GM18520 (cell line): ENCODE results near the gene ARHGDIG.
"Not testable (repeated sequence)": the region's sequence is repeated elsewhere in the genome, so short reads cannot be mapped to it uniquely, and the experiment has no call there.

Source experiments
- ATAC-seq: cut with Tn5 transposase; IDR thresholded peaks from one replicate; pipeline ENCODE4 v1.9.1; 2021; ENCODE audit not compliant: unreplicated experiment

ARHGDIG gene

DNA sequence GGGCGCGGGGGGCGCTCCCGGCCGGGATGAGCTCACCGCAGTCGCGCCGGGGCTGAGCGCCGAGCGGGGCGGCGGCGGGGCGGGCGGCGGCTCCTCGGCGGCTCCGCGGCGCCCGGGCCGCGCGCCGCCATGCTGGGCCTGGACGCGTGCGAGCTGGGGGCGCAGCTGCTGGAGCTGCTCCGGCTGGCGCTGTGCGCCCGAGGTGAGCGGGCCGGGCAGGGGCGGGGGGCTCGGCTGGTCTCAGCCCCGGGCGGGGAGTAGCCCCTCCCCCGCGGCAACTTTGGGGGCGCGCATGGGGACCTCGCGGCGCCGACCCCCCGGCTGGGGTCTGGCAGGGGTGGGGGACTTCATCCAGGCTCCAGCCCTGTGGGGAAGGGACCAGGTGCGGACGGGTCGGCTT is at the start of gene ARHGDIG:
ARHGDIG (plus strand) TSS at position 40 of the 400 bp plus-strand sequence; CDS start at position 130, 90 bp downstream.
- no peak for ATAC-seq

DNA sequence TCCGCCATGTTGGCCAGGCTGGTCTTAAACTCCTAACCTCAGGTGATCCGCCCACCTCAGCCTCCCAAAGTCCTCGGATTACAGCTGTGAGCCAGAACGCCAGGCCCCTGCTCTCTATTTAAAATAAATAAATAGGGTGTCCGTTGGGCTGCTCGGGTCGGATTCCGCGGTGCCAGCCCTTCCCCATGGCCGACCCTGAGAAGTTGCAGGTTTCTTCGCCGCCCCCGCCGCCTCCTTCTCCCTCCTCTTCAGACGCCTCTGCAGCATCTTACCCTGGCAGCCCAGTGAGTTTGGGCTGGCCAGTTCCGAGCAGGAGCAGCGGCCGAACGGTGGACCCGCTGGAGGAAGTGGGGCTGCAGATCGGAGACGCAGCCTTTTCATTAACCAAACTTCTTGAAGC is 49.4 kb upstream of the ARHGDIG start:
- no peak for ATAC-seq

DNA sequence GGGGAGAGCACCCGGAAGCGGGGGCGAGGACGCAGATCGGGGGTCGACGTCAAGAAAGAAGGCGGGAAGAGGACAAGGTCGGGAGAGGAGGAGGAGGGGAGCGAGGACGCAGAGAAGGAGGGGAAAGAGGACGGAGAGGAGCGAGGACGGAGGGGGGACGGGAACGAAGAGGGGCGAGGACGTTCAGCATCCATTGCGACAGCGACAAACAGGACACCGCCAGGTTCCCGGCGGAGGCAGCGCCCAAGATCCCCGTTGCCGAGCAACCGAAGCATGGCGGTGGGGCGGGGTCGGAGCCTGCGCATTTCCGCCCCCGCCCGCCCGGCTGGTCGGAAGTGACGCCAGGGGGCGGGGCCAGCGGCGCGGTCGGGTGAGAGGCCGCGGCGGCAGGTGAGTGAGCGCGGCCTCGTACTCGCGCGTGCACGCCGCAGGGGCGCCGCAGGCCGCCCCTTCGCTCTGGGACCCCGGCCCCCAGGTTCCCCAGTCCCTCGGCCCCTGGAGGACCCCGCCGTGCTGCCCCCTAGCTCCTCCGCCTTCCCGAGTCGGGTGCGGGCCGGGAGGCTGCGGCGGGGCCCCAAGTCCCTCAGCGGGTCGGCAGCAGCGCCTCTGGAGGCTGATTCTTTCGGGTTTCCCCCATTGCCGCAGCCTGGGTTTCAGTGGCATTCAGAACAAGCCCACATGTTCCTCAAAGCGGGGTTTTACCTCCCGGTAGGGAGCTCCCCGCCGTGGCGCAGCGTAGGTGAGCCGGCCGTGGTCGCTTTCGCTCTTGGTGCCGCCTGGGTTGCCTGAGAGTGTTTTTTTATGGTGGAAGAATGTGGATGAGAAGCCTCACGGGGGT is 45.7 kb upstream of the ARHGDIG start, which contains the start of gene FAM234A:
FAM234A (plus strand) TSS at position 354 of the 838 bp plus-strand sequence. CDS start 19,593 bp downstream, outside the sequence.
- ATAC-seq: peak; percentile 89

DNA sequence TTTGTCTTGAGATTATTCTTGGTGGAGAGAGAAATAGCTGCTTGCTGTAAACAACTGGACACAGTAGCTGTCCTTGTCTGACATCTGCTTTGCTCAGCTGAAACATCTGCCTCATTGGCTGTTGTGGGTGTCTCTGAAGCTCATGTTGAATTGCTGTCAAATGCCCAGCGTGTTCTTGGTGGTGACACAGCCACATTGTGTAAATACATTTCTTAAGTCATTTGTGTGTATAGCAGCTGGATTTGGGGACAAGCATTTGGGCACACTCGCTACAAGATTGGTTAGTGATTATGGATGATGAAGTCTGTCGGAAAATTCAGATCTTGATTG is 40.5 kb upstream of the ARHGDIG start:
- no peak for ATAC-seq

DNA sequence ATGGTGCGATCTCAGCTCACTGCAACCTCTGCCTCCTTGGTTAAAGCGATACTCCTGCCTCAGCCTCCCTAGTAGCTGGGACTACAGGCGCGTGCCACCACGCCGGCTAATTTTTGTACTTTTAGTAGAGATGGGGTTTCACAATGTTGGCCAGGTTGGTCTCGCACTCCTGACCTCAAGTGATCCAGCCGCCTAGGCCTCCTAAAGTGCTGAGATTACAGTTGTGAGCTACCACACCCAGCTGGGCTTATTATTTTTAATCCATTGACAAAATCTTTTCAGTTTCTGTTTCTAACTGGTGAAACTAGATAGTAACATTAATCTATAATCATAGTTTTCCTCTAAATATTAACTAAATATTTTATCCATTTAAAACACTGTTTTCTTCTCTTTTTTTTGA is 39.8 kb upstream of the ARHGDIG start:
- no peak for ATAC-seq

DNA sequence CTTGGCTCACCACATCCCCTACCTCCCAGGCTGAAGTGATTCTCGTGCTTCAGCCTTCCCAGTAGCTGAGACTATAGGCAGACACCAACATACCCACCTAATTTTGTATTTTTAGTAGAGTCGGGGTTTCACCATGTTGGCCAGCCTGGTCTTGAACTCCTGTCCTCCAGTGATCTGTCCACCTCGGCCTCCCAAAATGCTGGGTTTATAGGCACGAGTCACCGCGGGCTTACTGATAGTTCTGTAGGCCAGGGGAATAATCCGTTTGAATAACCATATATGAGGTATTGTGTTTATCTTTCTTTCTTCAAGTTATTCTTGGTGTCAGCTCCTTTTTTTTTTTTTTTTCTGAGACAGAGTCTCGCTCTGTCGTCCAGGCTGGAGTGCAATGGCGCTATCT is 38.1 kb upstream of the ARHGDIG start:
- no peak for ATAC-seq

DNA sequence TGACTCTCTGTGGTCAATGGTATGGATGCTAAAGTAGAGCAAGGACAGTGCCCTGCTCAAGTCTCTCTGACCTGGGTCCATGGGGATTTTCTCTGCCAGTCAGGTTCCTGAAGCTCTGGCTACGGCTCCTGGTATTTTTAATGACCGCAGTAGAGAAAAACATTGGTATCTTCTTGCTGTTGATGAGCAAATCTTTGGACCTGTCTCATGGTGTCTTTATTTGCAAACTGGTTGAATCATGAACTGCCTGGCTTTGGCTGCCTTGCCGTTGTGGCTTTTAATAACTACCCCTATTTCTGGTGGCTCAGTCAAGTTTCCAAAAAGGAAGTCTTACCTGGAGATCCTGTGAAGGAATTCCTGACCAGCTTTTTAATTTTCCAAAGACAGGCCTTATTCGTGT is 37.0 kb upstream of the ARHGDIG start:
- no peak for ATAC-seq

DNA sequence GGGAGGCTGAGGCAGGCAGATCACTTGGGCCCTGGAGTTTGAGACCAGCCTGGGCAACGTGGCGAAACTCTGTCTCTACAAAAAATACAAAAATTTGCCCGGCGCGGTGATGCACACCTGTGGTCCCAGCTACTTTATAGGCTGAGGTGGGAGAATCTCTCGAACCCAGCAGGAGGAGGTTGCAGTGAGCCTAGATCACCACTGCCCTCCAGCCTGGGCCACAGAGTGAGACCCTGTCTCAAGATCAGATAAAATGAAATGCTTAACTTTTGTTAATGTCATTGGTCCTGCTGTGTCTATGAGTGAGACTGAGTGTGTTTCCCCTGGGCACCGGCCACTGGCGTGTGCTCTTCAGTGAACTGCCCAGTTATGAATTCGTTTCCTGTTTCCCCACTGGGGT is 35.3 kb upstream of the ARHGDIG start:
- ATAC-seq: no peak

DNA sequence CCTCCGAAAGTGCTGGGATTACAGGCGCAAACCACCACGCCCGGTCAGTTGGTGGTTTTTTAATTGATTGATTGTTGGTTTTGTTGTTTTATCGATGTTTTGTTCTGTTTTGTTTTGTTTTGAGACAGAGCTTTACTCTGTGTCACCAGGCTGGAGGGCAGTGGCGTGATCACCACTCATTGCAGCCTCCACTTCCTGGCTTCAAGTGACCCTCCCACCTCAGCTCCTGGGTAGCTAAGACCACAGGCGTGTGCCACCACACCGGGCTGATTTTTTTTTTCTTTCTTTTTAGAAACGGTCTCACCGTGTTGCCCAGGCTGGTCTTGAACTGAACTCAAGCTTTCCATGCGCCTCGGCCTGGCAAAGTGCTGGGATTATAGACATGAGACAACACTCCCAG is 33.4 kb upstream of the ARHGDIG start:
- no peak for ATAC-seq

DNA sequence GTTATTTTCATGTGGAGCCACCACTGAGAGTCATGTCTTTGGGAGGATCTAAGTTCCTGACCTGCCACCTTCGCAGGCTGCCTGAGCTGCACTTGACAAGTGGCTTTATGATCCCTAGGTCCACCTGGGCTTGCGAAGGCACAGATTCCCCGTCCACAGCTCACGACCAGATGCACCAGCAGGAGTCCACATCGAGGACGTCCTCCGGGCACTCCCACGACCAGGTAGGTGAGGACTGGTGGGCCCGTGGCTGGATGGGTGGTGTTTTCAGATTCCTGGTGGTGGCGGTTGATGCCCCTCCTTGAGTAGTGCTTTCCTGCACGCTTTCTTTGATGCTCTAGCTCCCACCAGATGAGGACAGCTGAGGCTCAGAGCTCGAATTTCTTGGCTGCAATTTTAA is 31.0 kb upstream of the ARHGDIG start:
- no peak for ATAC-seq

DNA sequence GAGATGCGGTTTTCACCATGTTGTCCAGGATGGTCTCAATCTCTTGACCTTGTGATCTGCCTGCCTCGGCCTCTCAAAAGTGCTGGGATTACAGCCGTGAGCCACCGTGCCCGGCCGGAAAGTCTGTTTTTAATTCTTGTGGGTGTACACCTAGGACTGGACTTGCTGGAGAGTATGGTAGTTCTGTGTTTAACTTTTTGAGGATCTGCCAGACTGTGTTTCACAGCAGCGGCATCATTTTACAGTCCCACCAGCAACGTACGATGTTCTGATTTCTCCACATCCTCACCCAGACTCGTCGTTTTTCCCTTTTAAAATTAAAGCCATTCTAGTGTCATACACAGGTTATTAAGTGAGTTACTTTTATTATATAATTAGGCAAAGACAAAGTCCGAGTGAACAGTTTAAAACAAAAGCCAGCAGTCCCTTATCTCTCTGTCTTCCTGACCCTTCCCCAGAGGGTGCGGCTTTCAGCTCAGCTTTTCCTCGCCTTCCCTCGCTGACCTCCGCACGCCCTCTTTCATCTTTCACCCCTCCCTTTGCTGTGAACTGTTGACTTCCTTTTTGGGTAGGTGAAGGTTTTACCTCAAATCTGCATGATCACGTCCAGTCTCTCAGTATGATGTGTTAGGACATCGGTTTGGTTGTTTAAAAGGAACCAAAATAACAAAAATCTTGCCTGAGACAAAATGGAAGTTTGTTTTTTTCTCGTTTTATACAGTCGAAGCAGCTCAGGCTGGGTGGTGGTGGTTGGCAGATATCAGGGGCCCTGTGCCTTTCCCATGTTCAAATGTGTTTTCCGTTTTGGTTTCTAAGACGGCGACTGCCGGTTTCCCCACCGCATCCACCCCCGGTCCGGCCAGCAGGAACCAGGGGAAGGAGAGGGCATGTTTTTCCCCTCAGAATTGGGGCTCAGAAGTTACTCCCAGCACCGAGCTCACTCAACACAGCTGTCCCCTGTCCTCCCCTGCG is 27.7 kb upstream of the ARHGDIG start:
- ATAC-seq: no peak

DNA sequence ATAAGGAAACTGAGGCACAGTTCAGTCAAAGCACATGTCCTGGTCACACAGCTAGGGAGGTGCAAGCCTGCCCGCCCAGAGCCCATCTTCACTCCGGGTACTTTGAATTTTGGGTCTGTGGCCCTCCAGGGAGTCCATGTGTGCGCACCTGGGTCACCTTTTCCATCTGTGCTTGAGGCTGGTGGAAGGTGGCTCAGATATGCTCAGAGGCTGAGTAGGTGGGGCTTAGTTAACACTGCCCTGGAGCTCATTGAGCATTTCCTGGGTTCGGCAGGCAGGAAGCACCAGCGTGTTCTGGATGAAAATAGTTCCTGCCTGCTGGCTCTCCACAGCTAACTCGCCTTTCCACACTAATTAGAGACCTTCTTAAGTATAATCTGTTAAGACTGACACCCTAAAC is 26.6 kb upstream of the ARHGDIG start:
- ATAC-seq: no peak

DNA sequence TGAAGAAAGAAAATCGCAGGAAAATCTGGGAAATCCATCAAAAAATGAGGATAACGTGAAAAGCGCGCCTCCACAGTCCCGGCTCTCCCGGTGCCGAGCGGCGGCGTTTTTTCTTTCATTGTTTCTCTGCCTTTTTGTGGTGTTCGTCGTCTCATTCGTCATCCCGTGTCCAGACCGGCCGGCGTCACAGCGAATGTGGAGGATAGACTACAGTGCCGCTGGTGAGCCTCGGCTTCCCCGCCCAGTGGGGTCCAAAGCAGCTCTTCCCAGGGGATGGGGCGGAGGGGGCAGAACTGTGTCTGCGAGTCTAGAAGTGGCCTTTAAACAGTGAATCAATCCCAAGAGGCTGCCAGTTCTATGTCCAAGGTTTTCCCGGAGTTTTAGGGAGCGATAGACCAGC is 25.9 kb upstream of the ARHGDIG start:
- no peak for ATAC-seq

DNA sequence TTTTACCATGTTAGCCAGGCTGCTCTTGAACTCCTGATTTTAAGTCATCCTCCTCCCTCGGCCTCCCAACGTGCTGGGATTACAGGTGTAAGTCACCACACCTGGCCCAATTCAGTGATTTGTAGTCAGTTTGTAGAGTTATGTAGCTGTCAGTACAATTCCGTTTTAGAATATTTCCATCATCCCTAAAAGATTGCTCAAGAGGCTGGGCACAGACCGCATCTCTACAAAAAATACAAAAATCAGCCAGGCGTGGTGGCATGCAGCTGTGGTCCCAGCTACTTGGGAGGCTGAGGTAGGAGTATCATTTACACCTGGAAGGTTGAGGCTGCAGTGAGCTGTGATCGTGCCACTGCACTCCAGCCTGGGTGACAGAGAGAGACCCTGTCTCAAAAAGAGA is 25.2 kb upstream of the ARHGDIG start:
- no peak for ATAC-seq

DNA sequence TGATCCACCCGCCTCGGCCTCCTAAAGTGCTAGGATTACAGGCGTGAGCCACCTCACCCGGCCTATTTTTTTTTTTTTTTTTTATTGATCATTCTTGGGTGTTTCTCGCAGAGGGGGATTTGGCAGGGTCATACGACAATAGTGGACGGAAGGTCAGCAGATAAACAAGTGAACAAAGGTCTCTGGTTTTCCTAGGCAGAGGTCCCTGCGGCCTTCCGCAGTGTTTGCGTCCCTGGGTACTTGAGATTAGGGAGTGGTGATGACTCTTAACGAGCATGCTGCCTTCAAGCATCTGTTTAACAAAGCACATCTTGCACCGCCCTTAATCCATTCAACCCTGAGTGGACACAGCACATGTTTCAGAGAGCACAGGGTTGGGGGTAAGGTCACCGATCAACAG is 22.3 kb upstream of the ARHGDIG start:
- not testable (repeated sequence) for ATAC-seq

DNA sequence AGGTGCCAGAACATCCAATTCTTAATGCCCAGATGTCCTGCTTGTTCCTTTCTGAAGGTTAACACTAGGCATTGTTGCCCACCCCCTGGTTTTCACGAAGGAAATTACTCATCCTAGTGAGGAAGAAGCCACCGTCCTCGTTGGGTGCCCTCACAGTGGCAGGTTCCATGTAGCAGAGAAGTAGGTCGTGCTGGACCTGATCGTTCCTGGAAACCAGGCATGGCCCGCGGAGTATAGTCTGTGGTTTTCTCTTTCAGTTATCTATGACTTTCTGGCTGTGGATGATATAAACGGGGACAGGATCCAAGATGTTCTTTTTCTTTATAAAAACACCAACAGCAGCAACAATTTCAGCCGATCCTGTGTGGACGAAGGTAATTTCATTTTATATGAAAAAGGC is 21.2 kb upstream of the ARHGDIG start:
- ATAC-seq: no peak

DNA sequence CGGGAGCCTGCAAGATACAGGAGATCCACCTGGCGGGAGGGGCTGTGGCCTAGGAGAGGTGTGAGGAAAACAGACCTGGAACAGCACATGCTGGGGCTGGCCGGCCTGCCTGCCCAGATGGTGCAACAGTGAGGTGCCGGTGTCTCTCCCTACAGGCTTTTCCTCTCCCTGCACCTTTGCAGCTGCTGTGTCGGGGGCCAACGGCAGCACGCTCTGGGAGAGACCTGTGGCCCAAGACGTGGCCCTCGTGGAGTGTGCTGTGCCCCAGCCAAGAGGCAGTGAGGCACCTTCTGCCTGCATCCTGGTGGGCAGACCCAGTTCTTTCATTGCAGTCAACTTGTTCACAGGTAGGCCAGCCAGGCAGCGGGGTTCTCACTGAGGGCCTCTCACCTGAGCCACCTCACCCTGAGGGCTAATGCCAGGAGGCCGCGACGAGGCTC is 20.6 kb upstream of the ARHGDIG start:
- ATAC-seq: no peak

DNA sequence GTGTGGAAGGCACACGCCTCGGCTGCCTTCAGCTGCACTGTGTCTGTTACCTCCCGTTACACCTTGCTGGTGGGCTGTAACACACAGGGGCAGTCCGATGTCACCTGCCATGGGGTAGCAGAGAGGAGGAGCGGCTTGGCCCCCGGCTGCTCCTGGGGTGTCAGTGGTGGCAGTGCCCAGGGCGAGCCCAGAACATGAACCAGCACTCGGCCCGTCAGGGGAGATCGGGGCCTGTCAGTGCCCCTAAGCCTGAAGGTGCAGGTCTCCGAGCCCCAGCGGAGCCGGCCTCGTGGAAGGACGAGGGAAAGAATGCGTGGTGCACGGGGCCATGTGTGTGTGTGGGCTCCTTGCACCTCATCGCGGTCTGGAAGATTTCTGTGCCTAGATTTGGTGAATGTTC is 20.1 kb upstream of the ARHGDIG start:
- no peak for ATAC-seq

DNA sequence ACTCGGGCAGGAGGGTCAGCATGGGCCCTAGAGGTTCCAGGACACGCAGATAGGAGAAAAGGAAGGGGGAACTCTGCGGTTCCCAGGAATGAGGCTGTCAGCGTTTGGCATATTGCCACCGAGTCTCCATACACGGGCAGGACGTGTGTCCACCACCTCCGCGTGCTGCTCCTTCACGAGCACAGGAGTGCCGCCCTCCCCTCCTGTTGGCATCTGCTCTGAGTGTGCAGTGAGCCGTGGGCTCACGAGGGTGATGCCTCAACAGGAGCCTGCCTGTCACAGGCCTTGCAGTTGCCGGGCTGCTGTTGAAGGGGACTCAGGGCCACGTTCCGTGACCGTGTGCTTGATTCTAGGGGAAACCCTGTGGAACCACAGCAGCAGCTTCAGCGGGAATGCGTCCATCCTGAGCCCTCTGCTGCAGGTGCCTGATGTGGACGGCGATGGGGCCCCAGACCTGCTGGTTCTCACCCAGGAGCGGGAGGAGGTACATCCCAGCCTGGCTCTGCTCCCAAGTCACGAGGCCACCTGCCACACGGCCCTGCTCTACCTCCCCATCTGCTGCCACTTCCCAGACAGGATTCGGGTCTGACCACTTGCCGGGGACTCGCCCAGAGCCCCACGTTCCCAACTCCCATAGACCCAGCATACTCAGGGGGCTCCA is 19.2 kb upstream of the ARHGDIG start:
- ATAC-seq: no peak

DNA sequence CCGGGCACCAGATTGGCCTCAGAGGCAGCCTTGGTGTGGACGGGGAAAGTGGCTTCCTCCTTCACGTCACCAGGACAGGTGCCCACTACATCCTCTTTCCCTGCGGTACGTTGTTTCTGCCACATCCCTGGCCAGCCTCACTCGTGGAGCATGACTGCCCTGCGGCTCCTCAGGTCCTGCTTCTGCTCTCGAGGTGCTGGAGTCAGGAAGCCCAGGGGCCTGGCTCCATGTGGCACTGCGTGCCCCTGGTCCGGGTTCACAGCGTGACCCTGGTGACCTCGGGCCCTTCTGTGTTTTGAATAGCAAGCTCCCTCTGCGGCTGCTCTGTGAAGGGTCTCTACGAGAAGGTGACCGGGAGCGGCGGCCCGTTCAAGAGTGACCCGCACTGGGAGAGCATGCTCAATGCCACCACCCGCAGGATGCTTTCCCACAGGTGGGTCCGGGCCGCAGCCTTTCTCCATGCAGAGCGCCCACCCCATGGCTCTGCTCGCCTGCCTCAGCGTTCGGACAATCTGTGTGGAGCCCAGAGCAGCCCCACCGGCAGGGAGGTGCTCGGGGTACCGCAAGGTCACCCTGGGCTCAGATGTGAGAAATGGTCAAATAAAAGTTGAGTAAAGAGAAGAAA is 18.2 kb upstream of the ARHGDIG start:
- ATAC-seq: no peak
